Mesenchymal stem cell (in vitro differentiated cells and primary cell): ENCODE results near the gene GLI1.

ENCODE experiments used
- DNase-seq: peaks from one replicate; pipeline ENCODE4 v3.0.0-alpha.2; 2013
- H2AFZ ChIP-seq: one replicate; pipeline ENCODE4 v1.6.1; 2013; ENCODE audit warnings: low read depth, mild to moderate bottlenecking, control low read depth, inconsistent platforms, low read length, moderate library complexity
- H2AK5ac ChIP-seq: 2 replicates; pipeline ENCODE4 v1.6.1; 2013; ENCODE audit warnings: low read length, moderate library complexity, mild to moderate bottlenecking, inconsistent platforms; ENCODE audit not compliant: severe bottlenecking
- H2BK120ac ChIP-seq: one replicate; pipeline ENCODE4 v1.6.1; 2013; ENCODE audit warnings: low read depth, mild to moderate bottlenecking, inconsistent platforms, low read length, moderate library complexity
- H2BK12ac ChIP-seq, 2 experiments: one replicate each; pipeline ENCODE4 v1.6.1; 2013; ENCODE audit warnings: inconsistent platforms in 2 of 2, low read length in 2 of 2, mild to moderate bottlenecking in 2 of 2, moderate library complexity in 2 of 2, control low read depth in 1 of 2
- H2BK15ac ChIP-seq: one replicate; pipeline ENCODE4 v1.6.1; 2013; ENCODE audit warnings: mild to moderate bottlenecking, low read depth, inconsistent platforms; ENCODE audit not compliant: poor library complexity, severe bottlenecking
- H2BK5ac ChIP-seq: 2 replicates; pipeline ENCODE4 v1.6.1; 2013; ENCODE audit warnings: low read depth, mild to moderate bottlenecking, low read length, control low read depth, inconsistent platforms; ENCODE audit not compliant: poor library complexity, severe bottlenecking
- H3K14ac ChIP-seq, 2 experiments: one replicate each; pipeline ENCODE4 v1.6.1; 2013; ENCODE audit warnings: inconsistent platforms in 2 of 2, low read length in 2 of 2, control low read depth in 1 of 2, mild to moderate bottlenecking in 1 of 2, moderate library complexity in 1 of 2
- H3K18ac ChIP-seq, 2 experiments: one replicate each; pipeline ENCODE4 v1.6.1; 2013; ENCODE audit warnings: inconsistent platforms in 2 of 2, low read length in 2 of 2, control low read depth in 1 of 2, low read depth in 1 of 2, mild to moderate bottlenecking in 1 of 2
- H3K23ac ChIP-seq, 2 experiments: one replicate each; pipeline ENCODE4 v1.6.1; 2013; ENCODE audit warnings: inconsistent platforms in 2 of 2, low read length in 2 of 2, mild to moderate bottlenecking in 2 of 2, moderate library complexity in 2 of 2, control low read depth in 1 of 2
- H3K27ac ChIP-seq: 2 replicates; pipeline ENCODE4 v1.5.1; 2013; ENCODE audit warnings: mild to moderate bottlenecking, moderate library complexity, low read length, control low read depth, inconsistent platforms; ENCODE audit not compliant: poor library complexity, severe bottlenecking
- H3K27me3 ChIP-seq, 2 experiments: 2 replicates each; pipeline versions ENCODE4 v1.6.1 to v1.7.0; 2013; ENCODE audit warnings: low read length in 2 of 2, mild to moderate bottlenecking in 2 of 2, moderate library complexity in 2 of 2, control low read depth in 1 of 2, inconsistent platforms in 1 of 2; ENCODE audit not compliant: control insufficient read depth in 1 of 2, insufficient read depth in 1 of 2
- H3K36me3 ChIP-seq, 2 experiments: 2 replicates each; pipeline versions ENCODE4 v1.6.1 to v1.7.0; 2013; ENCODE audit warnings: low read length in 2 of 2, control low read depth in 1 of 2, inconsistent platforms in 1 of 2, low read depth in 1 of 2, mild to moderate bottlenecking in 1 of 2; ENCODE audit not compliant: insufficient read depth in 2 of 2, control insufficient read depth in 1 of 2
- H3K4ac ChIP-seq, 2 experiments: one replicate each; pipeline ENCODE4 v1.6.1; 2013; ENCODE audit warnings: inconsistent platforms in 2 of 2, low read length in 2 of 2, mild to moderate bottlenecking in 2 of 2, moderate library complexity in 2 of 2, control low read depth in 1 of 2, low read depth in 1 of 2
- H3K4me1 ChIP-seq: 2 replicates; pipeline ENCODE4 v1.6.1; 2013; ENCODE audit warnings: low read depth, low read length, control low read depth; ENCODE audit not compliant: control insufficient read depth, insufficient read depth
- H3K4me2 ChIP-seq: 2 replicates; pipeline ENCODE4 v1.6.1; 2013; ENCODE audit warnings: low read length, mild to moderate bottlenecking, inconsistent platforms; ENCODE audit not compliant: poor library complexity, severe bottlenecking
- H3K4me3 ChIP-seq, 2 experiments: 2 replicates each; pipeline versions ENCODE4 v1.5.1 to v1.7.0; 2013; ENCODE audit warnings: low read length in 2 of 2, mild to moderate bottlenecking in 2 of 2, control low read depth in 1 of 2, low read depth in 1 of 2; ENCODE audit not compliant: insufficient read depth in 1 of 2
- H3K79me1 ChIP-seq: replicated peaks from 2 replicates; pipeline ENCODE4 v1.6.1; 2013; ENCODE audit warnings: mild to moderate bottlenecking, control low read depth, low read length, inconsistent platforms; ENCODE audit not compliant: poor library complexity, severe bottlenecking
- H3K9ac ChIP-seq: 2 replicates; pipeline ENCODE4 v1.7.0; 2013; ENCODE audit warnings: mild to moderate bottlenecking, low read length, moderate library complexity
- H3K9me3 ChIP-seq: 2 replicates; pipeline ENCODE4 v1.7.0; 2013; ENCODE audit warnings: mild to moderate bottlenecking, low read length; ENCODE audit not compliant: control insufficient read depth
- H4K8ac ChIP-seq: one replicate; pipeline ENCODE4 v1.6.1; 2013; ENCODE audit warnings: inconsistent platforms, mild to moderate bottlenecking, low read length, moderate library complexity
- H4K91ac ChIP-seq: one replicate; pipeline ENCODE4 v1.6.1; 2013; ENCODE audit warnings: mild to moderate bottlenecking, low read length, inconsistent platforms
- WGBS: methylation state at CpG from one replicate; pipeline ENCODE4 v1.1.7; 2013; ENCODE audit warnings: mixed read lengths; 5-methylcytosine and 5-hydroxymethylcytosine counted together

The GLI1 gene

GRCh38 chr12:57474862-57475261 is 15.3 kb downstream of the GLI1 start:
- Histone ChIP-seq H3K4me3 (no peak overlapping the region), H4K8ac (no peak overlapping the region), H3K18ac (no peak overlapping the region), H3K4me2 (peak overlapping the region; percentile 72), H3K9me3 (no peaks in the 10 kb centered on the region), H3K4ac (no peak overlapping the region), H2BK5ac (no peak overlapping the region), H2BK120ac (no peak overlapping the region), H3K27ac (no peak overlapping the region), H3K79me1 (no peaks in the 10 kb centered on the region), H2AFZ (no peak overlapping the region), H3K9ac (no peak overlapping the region), H3K4me1 (peaks cover 17% of the 10 kb centered on the region), H2BK12ac (no peak overlapping the region), H2AK5ac (no peak overlapping the region), H3K36me3 (no peaks in the 10 kb centered on the region), H3K23ac (peak overlapping the region in 1 of 2 experiments; percentile 76), H4K91ac (no peak overlapping the region), H2BK15ac (no peak overlapping the region), H3K14ac (no peak overlapping the region), H3K27me3 (peaks cover 78 to 98% of the 10 kb centered on the region in 2 experiments)
- WGBS: 67% methylated on average over 7 of the region's 7 CpGs
- DNase-seq: no peak

DNA sequence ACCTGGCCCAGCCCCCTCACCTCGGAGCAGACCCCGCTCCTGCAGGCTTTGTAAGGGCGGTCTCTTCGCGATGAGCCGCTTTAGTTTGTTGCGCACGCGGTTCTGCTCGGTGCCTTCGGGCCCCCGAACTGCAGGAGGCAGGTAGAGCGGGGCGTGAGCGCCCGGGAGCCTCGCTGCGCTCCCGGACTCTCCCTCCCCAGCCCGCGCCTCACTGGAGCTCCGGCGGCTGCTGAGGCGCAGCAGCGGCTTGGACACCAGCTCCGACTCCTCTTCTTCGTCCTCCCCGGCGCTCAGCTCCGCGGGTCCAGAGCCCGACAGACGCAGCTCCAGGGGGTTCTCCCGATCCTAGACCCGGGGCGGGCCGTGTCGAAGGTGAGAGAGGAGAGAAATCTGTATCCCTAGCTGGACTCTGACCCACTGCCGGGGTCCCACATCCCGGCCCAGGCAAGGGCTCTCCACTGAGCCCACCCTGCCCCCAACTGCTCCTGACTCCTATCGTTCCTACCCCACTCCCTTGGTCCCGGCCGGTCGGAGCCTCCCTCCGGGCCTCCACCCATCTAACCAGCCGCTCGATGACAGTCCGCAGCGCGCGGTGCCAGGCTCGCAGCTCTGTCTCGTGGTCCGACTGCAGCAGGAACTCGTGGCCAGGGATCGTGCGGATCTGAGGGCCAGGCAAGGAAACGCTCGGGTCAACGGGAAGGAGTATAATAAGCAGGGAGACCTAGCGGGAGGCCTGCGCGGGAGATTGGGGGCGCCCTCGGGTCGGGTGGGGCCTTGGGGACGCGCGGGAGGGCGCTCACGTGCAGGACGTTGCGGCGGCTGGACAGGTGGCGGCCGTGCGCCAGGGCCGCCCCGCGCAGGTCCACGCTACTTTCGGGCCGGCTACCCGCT is 15.9 kb downstream of the GLI1 start:
- H2BK15ac ChIP-seq: no peak overlapping the region
- no peak overlapping the region for H3K14ac ChIP-seq
- peak; percentile 51 for DNase-seq
- H2AK5ac ChIP-seq: no peak overlapping the region
- peak overlapping the region; percentile 4 to 55 for H3K4me3 ChIP-seq
- no peak overlapping the region for H2BK5ac ChIP-seq
- H4K8ac ChIP-seq: no peak overlapping the region
- peaks cover 72 to 96% of the 10 kb centered on the region in 2 experiments for H3K27me3 ChIP-seq
- peak overlapping the region; percentile 72 for H3K4me2 ChIP-seq
- H3K4ac ChIP-seq: no peak overlapping the region
- H4K91ac ChIP-seq: no peak overlapping the region
- H3K36me3 ChIP-seq: no peaks in the 10 kb centered on the region
- H2BK120ac ChIP-seq: no peak overlapping the region
- H2BK12ac ChIP-seq: no peak overlapping the region
- WGBS: 4% methylated on average over 56 of the region's 84 CpGs
- peak overlapping the region; percentile 24 for H2AFZ ChIP-seq
- H3K4me1 ChIP-seq: peaks cover 17% of the 10 kb centered on the region
- H3K9ac ChIP-seq: no peak overlapping the region
- no peaks in the 10 kb centered on the region for H3K9me3 ChIP-seq
- H3K18ac ChIP-seq: no peak overlapping the region
- H3K23ac ChIP-seq: peak overlapping the region in 1 of 2 experiments; percentile 76
- H3K27ac ChIP-seq: no peak overlapping the region
- H3K79me1 ChIP-seq: no peaks in the 10 kb centered on the region

DNA sequence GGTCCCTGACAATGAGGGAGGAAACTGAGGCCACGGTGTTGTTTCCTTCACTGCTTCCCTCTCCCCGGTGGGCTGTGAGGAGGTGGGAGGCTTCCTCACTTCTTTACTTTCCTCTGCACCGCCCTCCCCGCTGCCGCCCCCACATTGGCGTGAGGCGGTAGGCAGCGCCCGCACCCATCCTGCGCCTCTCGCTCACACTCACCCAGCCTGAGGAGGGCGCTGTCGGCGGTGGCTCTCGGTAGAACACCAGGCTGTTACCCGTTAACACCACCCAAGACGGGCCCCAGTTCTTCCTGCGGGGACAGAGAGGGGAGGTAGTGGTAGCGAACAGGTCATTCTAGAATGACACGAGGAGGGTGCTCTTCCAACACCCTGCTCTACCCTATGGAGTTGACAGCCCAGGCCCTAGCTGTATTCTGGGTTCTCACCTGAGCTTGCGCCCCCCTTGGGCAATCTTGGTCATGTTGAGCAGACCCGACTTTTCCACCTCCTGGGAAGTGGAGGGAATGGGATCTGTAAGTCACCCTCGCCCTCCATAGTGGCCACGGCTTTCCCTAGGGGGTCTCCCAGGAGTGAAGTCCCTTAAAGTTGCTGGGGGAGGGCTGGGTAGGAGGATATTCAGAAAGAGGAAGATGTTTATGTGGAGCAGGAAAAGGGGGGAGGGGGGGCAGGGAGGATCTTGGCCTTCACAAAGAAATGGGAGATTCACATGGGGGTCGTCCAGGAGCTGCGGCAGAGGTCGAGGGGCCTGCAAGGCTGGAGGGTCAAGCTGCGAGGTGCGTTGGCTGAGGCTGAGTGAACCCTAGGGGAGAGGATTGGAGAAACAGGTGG is 16.8 kb downstream of the GLI1 start:
- no peak overlapping the region for H2BK12ac ChIP-seq
- no peak overlapping the region for H3K18ac ChIP-seq
- peaks cover 63 to 96% of the 10 kb centered on the region in 2 experiments for H3K27me3 ChIP-seq
- no peak overlapping the region for H3K27ac ChIP-seq
- H3K36me3 ChIP-seq: no peaks in the 10 kb centered on the region
- no peak overlapping the region for H4K8ac ChIP-seq
- H3K4me1 ChIP-seq: peaks cover 17% of the 10 kb centered on the region
- H2AFZ ChIP-seq: no peak overlapping the region
- H3K14ac ChIP-seq: no peak overlapping the region
- peak overlapping the region in 1 of 2 experiments; percentile 55 for H3K4me3 ChIP-seq
- H3K9me3 ChIP-seq: no peaks in the 10 kb centered on the region
- no peak overlapping the region for H2BK120ac ChIP-seq
- WGBS: 43% methylated on average over 22 of the region's 29 CpGs
- no peak overlapping the region for H2BK15ac ChIP-seq
- DNase-seq: no peak
- no peak overlapping the region for H2BK5ac ChIP-seq
- H3K79me1 ChIP-seq: no peaks in the 10 kb centered on the region
- no peak overlapping the region for H3K23ac ChIP-seq
- H2AK5ac ChIP-seq: no peak overlapping the region
- no peak overlapping the region for H3K4me2 ChIP-seq
- no peak overlapping the region for H3K9ac ChIP-seq
- no peak overlapping the region for H3K4ac ChIP-seq
- no peak overlapping the region for H4K91ac ChIP-seq
